Measurements from ENCODE around the gene ARAF.

The ARAF gene

GRCh38 chrX:47587091-47587891 is 26.3 kb downstream of the ARAF start:
- Histone ChIP-seq H3K9me3 (replicated peaks; ENCODE audit: insufficient read depth, low read length) (no peaks in the 10 kb centered on the region), H4K20me1 (ENCODE audit: insufficient read depth, low read length) (no peaks in the 10 kb centered on the region), H2AFZ (ENCODE audit: low read length) (no peak overlapping the region), H3K36me3 (replicated peaks; ENCODE audit: insufficient read depth, low read length) (no peaks in the 10 kb centered on the region), H3K4me1 (ENCODE audit: low read length) (no peaks in the 10 kb centered on the region), H3K79me2 (ENCODE audit: low read length) (no peaks in the 10 kb centered on the region), H3K27me3 (replicated peaks; ENCODE audit: insufficient read depth, low read length) (no peaks in the 10 kb centered on the region), H3F3A (ENCODE audit: insufficient read depth, low read length) (no peaks in the 10 kb centered on the region), H3K4me3 (ENCODE audit: low read length) (no peak overlapping the region), H3K27ac (ENCODE audit: low read length) (no peak overlapping the region), H3K9me2 (replicated peaks; ENCODE audit: insufficient read depth, low read length) (no peaks in the 10 kb centered on the region), H3K9ac (ENCODE audit: low read length) (no peak overlapping the region), H3K4me2 (ENCODE audit: low read depth, low read length) (no peak overlapping the region)
- DNase-seq, result no peak
- TF ChIP-seq EZH2phosphoT487 (IDR thresholded peaks at IDR 0.05; ENCODE audit: low read length) (no peak), CTCF (IDR thresholded peaks at IDR 0.05; ENCODE audit: low read length) (no peak), EZH2 (optimal IDR thresholded peaks at IDR 0.05; ENCODE audit: low read depth, low read length) (no peak)

- no peaks in the 10 kb centered on the region for H3K79me2 ChIP-seq (ENCODE audit: low read length)
- no peak overlapping the region for H3K4me3 ChIP-seq (ENCODE audit: low read length)
- no peak overlapping the region for H3K9ac ChIP-seq (ENCODE audit: low read length)
- no peaks in the 10 kb centered on the region for H3K4me1 ChIP-seq (ENCODE audit: low read length)
- no peak overlapping the region for H3K27ac ChIP-seq (ENCODE audit: low read length)
- no peaks in the 10 kb centered on the region for H3K9me2 ChIP-seq (replicated peaks; ENCODE audit: insufficient read depth, low read length)
- no peaks in the 10 kb centered on the region for H3K9me3 ChIP-seq (replicated peaks; ENCODE audit: insufficient read depth, low read length)
- DNase-seq, result no peak
- H2AFZ ChIP-seq (ENCODE audit: low read length), result no peak overlapping the region
- H3K27me3 ChIP-seq (replicated peaks; ENCODE audit: insufficient read depth, low read length), result no peaks in the 10 kb centered on the region
- no peaks in the 10 kb centered on the region for H3F3A ChIP-seq (ENCODE audit: insufficient read depth, low read length)
- H4K20me1 ChIP-seq (ENCODE audit: insufficient read depth, low read length), result no peaks in the 10 kb centered on the region
- TF ChIP-seq EZH2phosphoT487 (IDR thresholded peaks at IDR 0.05; ENCODE audit: low read length) (no peak), CTCF (IDR thresholded peaks at IDR 0.05; ENCODE audit: low read length) (no peak), EZH2 (optimal IDR thresholded peaks at IDR 0.05; ENCODE audit: low read depth, low read length) (no peak)
- no peaks in the 10 kb centered on the region for H3K36me3 ChIP-seq (replicated peaks; ENCODE audit: insufficient read depth, low read length)
- no peak overlapping the region for H3K4me2 ChIP-seq (ENCODE audit: low read depth, low read length)
Observed at GRCh38 chrX:47587906-47588735, 27.1 kb downstream of the ARAF start.

- no peak overlapping the region for H3K4me2 ChIP-seq (ENCODE audit: low read depth, low read length)
- no peak overlapping the region for H3K4me3 ChIP-seq (ENCODE audit: low read length)
- DNase-seq, result no peak
- no peak overlapping the region for H2AFZ ChIP-seq (ENCODE audit: low read length)
- H3K36me3 ChIP-seq (replicated peaks; ENCODE audit: insufficient read depth, low read length), result no peaks in the 10 kb centered on the region
- no peak overlapping the region for H3K9ac ChIP-seq (ENCODE audit: low read length)
- H3K27me3 ChIP-seq (replicated peaks; ENCODE audit: insufficient read depth, low read length), result no peaks in the 10 kb centered on the region
- no peaks in the 10 kb centered on the region for H4K20me1 ChIP-seq (ENCODE audit: insufficient read depth, low read length)
- no peaks in the 10 kb centered on the region for H3K79me2 ChIP-seq (ENCODE audit: low read length)
- no peak overlapping the region for H3K27ac ChIP-seq (ENCODE audit: low read length)
- no peaks in the 10 kb centered on the region for H3K4me1 ChIP-seq (ENCODE audit: low read length)
- H3K9me2 ChIP-seq (replicated peaks; ENCODE audit: insufficient read depth, low read length), result no peaks in the 10 kb centered on the region
- H3F3A ChIP-seq (ENCODE audit: insufficient read depth, low read length), result no peaks in the 10 kb centered on the region
- no peaks in the 10 kb centered on the region for H3K9me3 ChIP-seq (replicated peaks; ENCODE audit: insufficient read depth, low read length)
- TF ChIP-seq EZH2phosphoT487 (IDR thresholded peaks at IDR 0.05; ENCODE audit: low read length) (no peak), EZH2 (optimal IDR thresholded peaks at IDR 0.05; ENCODE audit: low read depth, low read length) (no peak), CTCF (IDR thresholded peaks at IDR 0.05; ENCODE audit: low read length) (no peak)
Observed at GRCh38 chrX:47590984-47591383, 30.0 kb downstream of the ARAF start.

Measured in MM.1S (cell line).